K562 (cell line): ENCODE data around the gene CLIC3. TPM values are rescaled to one million over a fixed set of nuclear protein-coding genes. Genes with fewer than 3 reads are reported as not detected.

Experiments
- CREM ChIP-seq: IDR thresholded peaks from 2 replicates; pipeline ENCODE4 v1.6.1; 2014; ENCODE audit warnings: antibody characterized with exemption, low read depth
- CTBP1 ChIP-seq: fragments of 450-650 bp; IDR thresholded peaks from 2 replicates; pipeline ENCODE4 v1.6.1; 2016; ENCODE audit warnings: borderline replicate concordance
- FIP1L1 ChIP-seq: fragments of 200-400 bp; formaldehyde crosslinking; IDR thresholded peaks from 2 replicates; pipeline ENCODE4 v1.6.1; 2018; ENCODE audit warnings: mild to moderate bottlenecking, low read depth, low read length; ENCODE audit not compliant: poor library complexity, severe bottlenecking
- FOS ChIP-seq: IDR thresholded peaks from 3 replicates; pipeline ENCODE4 v1.6.1; 2011; ENCODE audit not compliant: insufficient read length; ENCODE audit errors: extremely low read depth
- GATAD2B ChIP-seq: fragments of 450-650 bp; IDR thresholded peaks from 2 replicates; pipeline ENCODE4 v1.6.1; 2017; ENCODE audit warnings: mild to moderate bottlenecking, borderline replicate concordance
- LEF1 ChIP-seq: fragments of 450-650 bp; IDR thresholded peaks from 2 replicates; pipeline ENCODE4 v1.6.1; 2016; ENCODE audit warnings: mild to moderate bottlenecking
- NFIC ChIP-seq: fragments of 450-650 bp; IDR thresholded peaks from 2 replicates; pipeline ENCODE4 v1.6.1; 2017; ENCODE audit warnings: mild to moderate bottlenecking, inconsistent platforms
- PHF21A ChIP-seq: fragments of 450-650 bp; IDR thresholded peaks from 2 replicates; pipeline ENCODE4 v1.6.1; 2017; ENCODE audit warnings: low read depth, borderline replicate concordance
- PHTF2 ChIP-seq: fragments of 250-450 bp; sonication (Bioruptor Pico); IDR thresholded peaks from 2 replicates; pipeline ENCODE4 v1.5.0; 2021; ENCODE audit warnings: mild to moderate bottlenecking
- TARDBP ChIP-seq: fragments of 450-650 bp; IDR thresholded peaks from 2 replicates; pipeline ENCODE4 v1.6.1; 2016
- polyA plus RNA-seq, 8 experiments: library from polyadenylated mRNA; depleted of rRNA in 4 of 8; stranded (reverse) in 5 of 8; unstranded in 3 of 8; fragments of >200 nt; fragmentation: Nextera tagmentation in 2 of 8; fragmentation: Illumina TruSeq in 1 of 8; extraction: Ambion mirVana in 2 of 8; extraction: Trizol in 1 of 8; gene quantifications; 2 replicates each; pipeline versions ENCODE4 v1.2.1 to v1.2.3, GENCODE V29; 2011 to 2014; ENCODE audit warnings: inconsistent platforms in 1 of 8, missing spikeins in 1 of 8
- total RNA-seq, 7 experiments: library from RNA; depleted of rRNA in 6 of 7; stranded (reverse); fragments of >200 nt in 6 of 7; fragmentation: Illumina TruSeq in 2 of 7; extraction: Trizol in 2 of 7; gene quantifications; 2 replicates each; pipeline versions ENCODE4 v1.2.1 to v1.2.3, GENCODE V29; 2011 to 2021; ENCODE audit warnings: low replicate concordance in 1 of 7
- TF ChIP-seq, protein P1 (sequence below): fragments of 450-650 bp; IDR thresholded peaks from 2 replicates; pipeline ENCODE4 v1.6.1; 2016; ENCODE audit warnings: mild to moderate bottlenecking, moderate library complexity
- TF ChIP-seq, protein P2 (sequence below): fragments of 450-650 bp; conservative IDR thresholded peaks from 2 replicates; pipeline ENCODE4 v1.6.1; 2016; ENCODE audit warnings: missing genetic modification characterization, low read depth, mild to moderate bottlenecking, control low read depth, missing compliant biosample characterization
- TF ChIP-seq, protein P3 (sequence below): sonication (generic); formaldehyde crosslinking; IDR thresholded peaks from 2 replicates; pipeline ENCODE4 v1.5.0; 2020; ENCODE audit warnings: missing genetic modification reagents

CLIC3 gene
- total and polyA plus RNA-seq, 9 of the 15 experiments (the other 6 are each of a cell fraction or from before 2014, with no cell fraction given) = 0.27 to 0.29 TPM; not detected in 7

DNA sequence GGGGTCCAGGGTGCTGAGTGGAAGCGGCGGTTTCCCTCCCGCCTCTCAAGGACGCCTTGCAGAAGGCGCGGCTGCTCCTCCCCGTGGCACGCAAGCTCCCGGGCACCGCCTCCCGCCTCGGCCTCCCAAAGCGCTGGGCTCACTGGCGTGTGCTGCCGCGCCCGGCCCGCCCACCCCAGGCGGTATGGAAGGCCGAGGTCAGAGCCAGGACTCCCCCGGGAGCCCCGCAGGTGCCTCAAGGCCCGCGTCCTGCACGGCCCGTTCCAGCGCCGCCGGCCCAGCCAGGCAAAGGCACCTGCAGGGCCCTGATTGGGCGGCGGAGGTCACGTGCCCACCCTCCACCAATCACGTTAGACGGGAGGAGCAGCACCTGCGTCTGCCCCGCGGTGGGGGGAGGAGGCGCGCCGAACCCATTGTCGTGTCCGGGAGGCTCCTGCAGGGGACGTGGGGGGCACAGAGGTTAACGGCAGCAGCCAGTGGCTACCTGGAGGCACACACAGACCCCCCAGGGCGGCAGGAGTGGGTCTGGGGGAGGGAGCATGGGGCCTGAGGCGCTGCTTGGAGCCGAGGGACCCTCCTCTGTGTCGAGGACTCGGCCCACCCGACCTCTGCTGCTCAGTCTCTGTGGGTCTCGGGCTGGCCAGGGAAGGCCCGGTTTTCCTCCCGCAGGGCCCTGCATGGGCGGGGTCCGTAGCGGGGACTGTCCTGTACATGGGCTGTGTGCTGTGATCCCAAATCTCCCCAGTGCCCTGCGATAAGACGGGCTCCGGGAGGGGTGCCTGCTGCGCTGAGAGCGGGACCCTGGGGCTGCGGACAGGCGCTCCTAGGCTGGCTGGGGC lies 46.3 kb downstream of the CLIC3 start (continued):
- TF ChIP-seq, protein P1, sequence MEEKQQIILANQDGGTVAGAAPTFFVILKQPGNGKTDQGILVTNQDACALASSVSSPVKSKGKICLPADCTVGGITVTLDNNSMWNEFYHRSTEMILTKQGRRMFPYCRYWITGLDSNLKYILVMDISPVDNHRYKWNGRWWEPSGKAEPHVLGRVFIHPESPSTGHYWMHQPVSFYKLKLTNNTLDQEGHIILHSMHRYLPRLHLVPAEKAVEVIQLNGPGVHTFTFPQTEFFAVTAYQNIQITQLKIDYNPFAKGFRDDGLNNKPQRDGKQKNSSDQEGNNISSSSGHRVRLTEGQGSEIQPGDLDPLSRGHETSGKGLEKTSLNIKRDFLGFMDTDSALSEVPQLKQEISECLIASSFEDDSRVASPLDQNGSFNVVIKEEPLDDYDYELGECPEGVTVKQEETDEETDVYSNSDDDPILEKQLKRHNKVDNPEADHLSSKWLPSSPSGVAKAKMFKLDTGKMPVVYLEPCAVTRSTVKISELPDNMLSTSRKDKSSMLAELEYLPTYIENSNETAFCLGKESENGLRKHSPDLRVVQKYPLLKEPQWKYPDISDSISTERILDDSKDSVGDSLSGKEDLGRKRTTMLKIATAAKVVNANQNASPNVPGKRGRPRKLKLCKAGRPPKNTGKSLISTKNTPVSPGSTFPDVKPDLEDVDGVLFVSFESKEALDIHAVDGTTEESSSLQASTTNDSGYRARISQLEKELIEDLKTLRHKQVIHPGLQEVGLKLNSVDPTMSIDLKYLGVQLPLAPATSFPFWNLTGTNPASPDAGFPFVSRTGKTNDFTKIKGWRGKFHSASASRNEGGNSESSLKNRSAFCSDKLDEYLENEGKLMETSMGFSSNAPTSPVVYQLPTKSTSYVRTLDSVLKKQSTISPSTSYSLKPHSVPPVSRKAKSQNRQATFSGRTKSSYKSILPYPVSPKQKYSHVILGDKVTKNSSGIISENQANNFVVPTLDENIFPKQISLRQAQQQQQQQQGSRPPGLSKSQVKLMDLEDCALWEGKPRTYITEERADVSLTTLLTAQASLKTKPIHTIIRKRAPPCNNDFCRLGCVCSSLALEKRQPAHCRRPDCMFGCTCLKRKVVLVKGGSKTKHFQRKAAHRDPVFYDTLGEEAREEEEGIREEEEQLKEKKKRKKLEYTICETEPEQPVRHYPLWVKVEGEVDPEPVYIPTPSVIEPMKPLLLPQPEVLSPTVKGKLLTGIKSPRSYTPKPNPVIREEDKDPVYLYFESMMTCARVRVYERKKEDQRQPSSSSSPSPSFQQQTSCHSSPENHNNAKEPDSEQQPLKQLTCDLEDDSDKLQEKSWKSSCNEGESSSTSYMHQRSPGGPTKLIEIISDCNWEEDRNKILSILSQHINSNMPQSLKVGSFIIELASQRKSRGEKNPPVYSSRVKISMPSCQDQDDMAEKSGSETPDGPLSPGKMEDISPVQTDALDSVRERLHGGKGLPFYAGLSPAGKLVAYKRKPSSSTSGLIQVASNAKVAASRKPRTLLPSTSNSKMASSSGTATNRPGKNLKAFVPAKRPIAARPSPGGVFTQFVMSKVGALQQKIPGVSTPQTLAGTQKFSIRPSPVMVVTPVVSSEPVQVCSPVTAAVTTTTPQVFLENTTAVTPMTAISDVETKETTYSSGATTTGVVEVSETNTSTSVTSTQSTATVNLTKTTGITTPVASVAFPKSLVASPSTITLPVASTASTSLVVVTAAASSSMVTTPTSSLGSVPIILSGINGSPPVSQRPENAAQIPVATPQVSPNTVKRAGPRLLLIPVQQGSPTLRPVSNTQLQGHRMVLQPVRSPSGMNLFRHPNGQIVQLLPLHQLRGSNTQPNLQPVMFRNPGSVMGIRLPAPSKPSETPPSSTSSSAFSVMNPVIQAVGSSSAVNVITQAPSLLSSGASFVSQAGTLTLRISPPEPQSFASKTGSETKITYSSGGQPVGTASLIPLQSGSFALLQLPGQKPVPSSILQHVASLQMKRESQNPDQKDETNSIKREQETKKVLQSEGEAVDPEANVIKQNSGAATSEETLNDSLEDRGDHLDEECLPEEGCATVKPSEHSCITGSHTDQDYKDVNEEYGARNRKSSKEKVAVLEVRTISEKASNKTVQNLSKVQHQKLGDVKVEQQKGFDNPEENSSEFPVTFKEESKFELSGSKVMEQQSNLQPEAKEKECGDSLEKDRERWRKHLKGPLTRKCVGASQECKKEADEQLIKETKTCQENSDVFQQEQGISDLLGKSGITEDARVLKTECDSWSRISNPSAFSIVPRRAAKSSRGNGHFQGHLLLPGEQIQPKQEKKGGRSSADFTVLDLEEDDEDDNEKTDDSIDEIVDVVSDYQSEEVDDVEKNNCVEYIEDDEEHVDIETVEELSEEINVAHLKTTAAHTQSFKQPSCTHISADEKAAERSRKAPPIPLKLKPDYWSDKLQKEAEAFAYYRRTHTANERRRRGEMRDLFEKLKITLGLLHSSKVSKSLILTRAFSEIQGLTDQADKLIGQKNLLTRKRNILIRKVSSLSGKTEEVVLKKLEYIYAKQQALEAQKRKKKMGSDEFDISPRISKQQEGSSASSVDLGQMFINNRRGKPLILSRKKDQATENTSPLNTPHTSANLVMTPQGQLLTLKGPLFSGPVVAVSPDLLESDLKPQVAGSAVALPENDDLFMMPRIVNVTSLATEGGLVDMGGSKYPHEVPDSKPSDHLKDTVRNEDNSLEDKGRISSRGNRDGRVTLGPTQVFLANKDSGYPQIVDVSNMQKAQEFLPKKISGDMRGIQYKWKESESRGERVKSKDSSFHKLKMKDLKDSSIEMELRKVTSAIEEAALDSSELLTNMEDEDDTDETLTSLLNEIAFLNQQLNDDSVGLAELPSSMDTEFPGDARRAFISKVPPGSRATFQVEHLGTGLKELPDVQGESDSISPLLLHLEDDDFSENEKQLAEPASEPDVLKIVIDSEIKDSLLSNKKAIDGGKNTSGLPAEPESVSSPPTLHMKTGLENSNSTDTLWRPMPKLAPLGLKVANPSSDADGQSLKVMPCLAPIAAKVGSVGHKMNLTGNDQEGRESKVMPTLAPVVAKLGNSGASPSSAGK = peak; percentile 81
- TF ChIP-seq LEF1 (no peak), FOS (peak; percentile 95), FIP1L1 (peak; percentile 11), PHF21A (peak; percentile 92), PHTF2 (CRISPR knock-in tag) (no peak), TARDBP (peak; percentile 56; the same call in 1 of the 2 replicates), NFIC (0 out of 2 replicates have a peak, but pooled peaks have one; percentile 15), GATAD2B (peak; percentile 30; the same call in 1 of the 2 replicates), CTBP1 (peak; percentile 87), CREM (peak; percentile 65)
- TF ChIP-seq, protein P2, sequence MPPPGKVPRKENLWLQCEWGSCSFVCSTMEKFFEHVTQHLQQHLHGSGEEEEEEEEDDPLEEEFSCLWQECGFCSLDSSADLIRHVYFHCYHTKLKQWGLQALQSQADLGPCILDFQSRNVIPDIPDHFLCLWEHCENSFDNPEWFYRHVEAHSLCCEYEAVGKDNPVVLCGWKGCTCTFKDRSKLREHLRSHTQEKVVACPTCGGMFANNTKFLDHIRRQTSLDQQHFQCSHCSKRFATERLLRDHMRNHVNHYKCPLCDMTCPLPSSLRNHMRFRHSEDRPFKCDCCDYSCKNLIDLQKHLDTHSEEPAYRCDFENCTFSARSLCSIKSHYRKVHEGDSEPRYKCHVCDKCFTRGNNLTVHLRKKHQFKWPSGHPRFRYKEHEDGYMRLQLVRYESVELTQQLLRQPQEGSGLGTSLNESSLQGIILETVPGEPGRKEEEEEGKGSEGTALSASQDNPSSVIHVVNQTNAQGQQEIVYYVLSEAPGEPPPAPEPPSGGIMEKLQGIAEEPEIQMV (tag) = no peak
- TF ChIP-seq, protein P3, sequence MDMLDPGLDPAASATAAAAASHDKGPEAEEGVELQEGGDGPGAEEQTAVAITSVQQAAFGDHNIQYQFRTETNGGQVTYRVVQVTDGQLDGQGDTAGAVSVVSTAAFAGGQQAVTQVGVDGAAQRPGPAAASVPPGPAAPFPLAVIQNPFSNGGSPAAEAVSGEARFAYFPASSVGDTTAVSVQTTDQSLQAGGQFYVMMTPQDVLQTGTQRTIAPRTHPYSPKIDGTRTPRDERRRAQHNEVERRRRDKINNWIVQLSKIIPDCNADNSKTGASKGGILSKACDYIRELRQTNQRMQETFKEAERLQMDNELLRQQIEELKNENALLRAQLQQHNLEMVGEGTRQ = peak; percentile 100
